Stimulated activated CD4-positive, alpha-beta T cell treated with anti-CD3 and anti-CD28 coated beads, Interleukin-1b, Interleukin-23, amount 100 ng/mL, for 24 hours (primary cell): Measurements from ENCODE around the gene DVL1.
"Not testable (repeated sequence)": the region's sequence is repeated elsewhere in the genome, so short reads cannot be mapped to it uniquely, and the experiment has no call there.

Experiments used
- DNase-seq, 4 experiments: peaks; one replicate each; pipeline ENCODE4 v3.0.0-alpha.2; 2020; ENCODE audit warnings: low read depth in 4 of 4, low spot score in 1 of 4

The DVL1 gene

GRCh38 chr1:1349256-1350012, at the start of gene DVL1:
Gene DVL1 (minus strand): TSS chr1:1349418. CDS start chr1:1349065, 353 bp downstream.
- DNase-seq: peak in 3 of 4 experiments; percentile 50 to 64 (median 59)

- DNase-seq: no peak
These were observed 49.5 kb upstream of the DVL1 start for GRCh38 chr1:1398677-1399186.

- no peak for DNase-seq
These were observed 48.8 kb upstream of the DVL1 start for GRCh38 chr1:1397839-1398523.

- DNase-seq: no peak
These were observed 45.9 kb upstream of the DVL1 start for GRCh38 chr1:1395166-1395565.

GRCh38 chr1:1394116-1394515, 44.9 kb upstream of the DVL1 start:
- no peak for DNase-seq

GRCh38 chr1:1393428-1393827, 44.2 kb upstream of the DVL1 start:
- DNase-seq: no peak

GRCh38 chr1:1393014-1393413, 43.8 kb upstream of the DVL1 start:
- DNase-seq: no peak

- DNase-seq: no peak
These were observed 42.0 kb upstream of the DVL1 start for GRCh38 chr1:1391225-1391624.

GRCh38 chr1:1390675-1391074, 41.5 kb upstream of the DVL1 start:
- DNase-seq: no peak

GRCh38 chr1:1388078-1388472, 38.9 kb upstream of the DVL1 start:
- no peak for DNase-seq

- DNase-seq: no peak
These were observed 38.2 kb upstream of the DVL1 start for GRCh38 chr1:1387098-1388077.

GRCh38 chr1:1385931-1386330, 36.7 kb upstream of the DVL1 start:
- DNase-seq: no peak

- not testable (repeated sequence) for DNase-seq
These were observed 36.1 kb upstream of the DVL1 start for GRCh38 chr1:1385339-1385738.

- no peak for DNase-seq
These were observed 32.1 kb upstream of the DVL1 start for GRCh38 chr1:1381294-1381693.

GRCh38 chr1:1380860-1381259, 31.6 kb upstream of the DVL1 start:
- no peak for DNase-seq

GRCh38 chr1:1377540-1378205, 28.5 kb upstream of the DVL1 start:
- no peak for DNase-seq

- no peak for DNase-seq
These were observed 27.5 kb upstream of the DVL1 start for GRCh38 chr1:1376551-1377226.

- peak; percentile 81 to 96 (median 89) for DNase-seq
These were observed 25.9 kb upstream of the DVL1 start, which contains the start of gene AURKAIP1 for GRCh38 chr1:1374929-1375662. Gene AURKAIP1 (minus strand): TSS chr1:1375207. CDS start chr1:1374756, 451 bp downstream.

- no peak for DNase-seq
These were observed 25.3 kb upstream of the DVL1 start for GRCh38 chr1:1374589-1374928.
